Stomach smooth muscle (tissue), 2 donors: ENCODE data around the gene ITIH1.

Source experiments
- H3K27ac ChIP-seq: one replicate; pipeline ENCODE4 v1.7.0; 2013; ENCODE audit warnings: mild to moderate bottlenecking, low read length, inconsistent platforms
- H3K27me3 ChIP-seq, 2 donors: one replicate each; pipeline ENCODE4 v1.7.0; 2013; ENCODE audit warnings: low read length in 2 of 2; ENCODE audit not compliant: insufficient read depth in 2 of 2, control insufficient read depth in 1 of 2
- H3K36me3 ChIP-seq, 2 donors: one replicate each; pipeline ENCODE4 v1.7.0; 2013; ENCODE audit warnings: low read length in 2 of 2; ENCODE audit not compliant: control insufficient read depth in 2 of 2, insufficient read depth in 2 of 2
- H3K4me1 ChIP-seq: one replicate; pipeline ENCODE4 v1.7.0; 2013; ENCODE audit warnings: low read length; ENCODE audit not compliant: control insufficient read depth, insufficient read depth
- H3K4me3 ChIP-seq, 2 donors: one replicate each; pipeline ENCODE4 v1.7.0; 2013; ENCODE audit warnings: low read length in 2 of 2
- H3K9ac ChIP-seq, 2 donors: one replicate each; pipeline ENCODE4 v1.7.0; 2013; ENCODE audit warnings: low read length in 2 of 2, mild to moderate bottlenecking in 1 of 2
- H3K9me3 ChIP-seq, 2 donors: one replicate each; pipeline ENCODE4 v1.7.0; 2013; ENCODE audit warnings: low read length in 2 of 2; ENCODE audit not compliant: control insufficient read depth in 2 of 2
- donor health status: healthy.
- donor health status: Pancreatic carcinoma.

Gene ITIH1

DNA sequence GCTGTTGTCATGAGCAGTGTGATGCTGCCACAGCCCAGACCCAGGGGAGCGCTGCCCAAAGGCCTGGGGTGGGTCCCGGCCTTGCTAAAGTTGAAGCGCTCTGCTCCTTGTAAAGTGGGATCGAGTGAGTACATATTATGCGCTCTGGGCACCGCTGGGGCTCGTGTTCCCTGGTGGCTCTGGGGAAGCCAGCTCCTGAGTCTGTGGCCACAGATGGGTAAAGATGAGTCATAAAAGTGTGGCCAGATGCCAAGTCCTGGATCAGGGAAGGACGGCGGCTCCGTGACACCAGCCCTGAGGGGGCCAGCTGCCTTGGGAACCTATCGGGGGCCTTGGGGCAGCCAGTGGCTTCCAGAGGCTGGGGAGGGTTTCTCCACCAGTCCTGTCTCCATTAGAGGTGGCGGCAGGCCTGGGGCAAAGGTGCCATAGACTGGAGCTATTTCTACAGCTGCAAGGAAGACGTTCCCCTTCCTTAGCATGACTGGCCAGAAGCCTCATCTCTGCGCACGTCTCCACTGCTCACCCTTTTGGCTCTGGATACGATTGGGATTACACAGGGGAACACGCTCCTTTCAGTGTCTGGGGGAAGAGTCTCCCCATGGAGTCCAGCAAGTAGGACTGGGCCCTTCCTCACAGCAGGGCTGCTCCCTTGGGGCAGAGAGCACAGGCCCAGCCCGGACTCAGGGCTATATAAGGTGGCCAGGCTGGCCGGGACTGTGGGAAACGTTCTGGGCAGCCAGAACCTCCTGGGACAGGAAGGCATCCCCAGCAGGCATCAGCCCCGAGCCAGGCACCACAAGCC lies 54.3 kb downstream of the ITIH1 start:
- Histone ChIP-seq H3K27me3 (no peaks in the 10 kb centered on the region), H3K4me3 (peak overlapping the region in 1 of 2 donors; percentile 8), H3K36me3 (no peaks in the 10 kb centered on the region), H3K27ac (no peak overlapping the region), H3K9ac (no peak overlapping the region), H3K9me3 (no peaks in the 10 kb centered on the region), H3K4me1 (peaks cover 34% of the 10 kb centered on the region)

GRCh38 chr3:52833202-52833601 lies 55.8 kb downstream of the ITIH1 start:
- Histone ChIP-seq H3K4me1 (peaks cover 34% of the 10 kb centered on the region), H3K27ac (no peak overlapping the region), H3K27me3 (no peaks in the 10 kb centered on the region), H3K4me3 (peak overlapping the region in 1 of 2 donors; percentile 15), H3K9ac (no peak overlapping the region), H3K36me3 (peaks cover 0 to under 1% of the 10 kb centered on the region in 2 donors), H3K9me3 (no peaks in the 10 kb centered on the region)

GRCh38 chr3:52834871-52835501 lies 57.6 kb downstream of the ITIH1 start, which contains the start of gene MUSTN1:
MUSTN1 (minus strand) TSS chr3:52835019; CDS start chr3:52834948, 71 bp downstream.
- Histone ChIP-seq H3K27me3 (no peaks in the 10 kb centered on the region), H3K4me3 (peak within 1 kb of the TSS in 1 of 2 donors; percentile 61), H3K9ac (peak within 1 kb of the TSS in 1 of 2 donors; percentile 51), H3K27ac (peak within 1 kb of the TSS; percentile 70), H3K9me3 (no peaks in the 10 kb centered on the region), H3K36me3 (peaks cover 0 to 11% of the 10 kb centered on the region in 2 donors), H3K4me1 (peaks cover 34% of the 10 kb centered on the region)

GRCh38 chr3:52835766-52836470 lies 58.5 kb downstream of the ITIH1 start:
- Histone ChIP-seq H3K9ac (no peak overlapping the region), H3K27ac (peak overlapping the region; percentile 70), H3K4me3 (peak overlapping the region in 1 of 2 donors; percentile 22), H3K4me1 (peaks cover 33% of the 10 kb centered on the region), H3K9me3 (no peaks in the 10 kb centered on the region), H3K36me3 (peaks cover 0 to 16% of the 10 kb centered on the region in 2 donors), H3K27me3 (no peaks in the 10 kb centered on the region)

- Histone ChIP-seq H3K27ac (peak overlapping the region; percentile 70), H3K9me3 (no peaks in the 10 kb centered on the region), H3K4me1 (peaks cover 28% of the 10 kb centered on the region), H3K4me3 (no peak overlapping the region), H3K9ac (no peak overlapping the region), H3K27me3 (no peaks in the 10 kb centered on the region), H3K36me3 (peaks cover 3 to 21% of the 10 kb centered on the region in 2 donors)
Measured at GRCh38 chr3:52836471-52836845, 59.1 kb downstream of the ITIH1 start.

DNA sequence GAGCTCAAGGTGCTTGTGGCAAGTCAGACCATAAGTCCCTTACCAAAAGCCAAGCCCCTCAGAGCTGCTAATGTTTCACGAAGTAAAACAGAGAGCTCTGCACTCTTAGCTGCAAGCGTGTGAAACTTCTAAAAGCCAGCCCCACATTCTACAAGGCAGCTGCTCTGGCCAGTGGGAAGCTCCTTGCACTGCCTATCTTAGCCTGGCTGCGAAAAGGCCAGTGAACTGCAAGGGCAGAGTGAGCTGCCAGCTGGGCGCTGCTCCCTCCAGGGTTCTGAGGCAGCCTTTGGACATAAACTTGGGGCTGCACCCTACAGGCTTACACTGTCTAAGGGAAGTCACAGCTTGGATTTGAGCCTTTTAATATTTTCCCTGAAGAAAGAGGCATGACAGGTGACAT lies 59.6 kb downstream of the ITIH1 start:
- no peaks in the 10 kb centered on the region for H3K9me3 ChIP-seq
- no peak overlapping the region for H3K9ac ChIP-seq
- no peak overlapping the region for H3K4me3 ChIP-seq
- H3K27ac ChIP-seq, result no peak overlapping the region
- H3K4me1 ChIP-seq, result peaks cover 22% of the 10 kb centered on the region
- no peaks in the 10 kb centered on the region for H3K27me3 ChIP-seq
- H3K36me3 ChIP-seq, result peaks cover 8 to 24% of the 10 kb centered on the region in 2 donors

GRCh38 chr3:52838561-52839267 lies 61.3 kb downstream of the ITIH1 start:
- Histone ChIP-seq H3K36me3 (peaks cover 13 to 28% of the 10 kb centered on the region in 2 donors), H3K27me3 (no peaks in the 10 kb centered on the region), H3K9ac (no peak overlapping the region), H3K27ac (no peak overlapping the region), H3K4me1 (peaks cover 34% of the 10 kb centered on the region), H3K9me3 (no peaks in the 10 kb centered on the region), H3K4me3 (no peak overlapping the region)

DNA sequence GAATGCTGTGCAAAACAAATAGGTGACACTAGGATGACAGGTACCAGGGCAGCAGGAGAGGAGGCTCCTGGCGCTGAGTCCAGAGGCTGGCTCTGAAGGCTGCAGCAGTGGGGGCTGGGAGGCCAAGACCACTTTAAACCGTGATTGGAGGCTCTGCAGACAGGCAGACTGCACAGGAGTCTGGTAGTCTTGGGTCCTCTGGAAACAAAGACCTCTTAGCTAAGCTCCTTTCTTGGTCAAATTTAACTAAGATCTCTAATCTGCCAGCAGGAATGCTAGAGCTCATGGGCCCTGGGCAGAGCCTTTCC lies 61.8 kb downstream of the ITIH1 start:
- no peaks in the 10 kb centered on the region for H3K27me3 ChIP-seq
- no peak overlapping the region for H3K4me3 ChIP-seq
- H3K36me3 ChIP-seq, result peaks cover 13 to 28% of the 10 kb centered on the region in 2 donors
- H3K27ac ChIP-seq, result no peak overlapping the region
- H3K9me3 ChIP-seq, result no peaks in the 10 kb centered on the region
- H3K4me1 ChIP-seq, result peaks cover 40% of the 10 kb centered on the region
- no peak overlapping the region for H3K9ac ChIP-seq

- no peak overlapping the region for H3K27ac ChIP-seq
- H3K36me3 ChIP-seq, result peaks cover 13 to 28% of the 10 kb centered on the region in 2 donors
- no peak overlapping the region for H3K4me3 ChIP-seq
- no peaks in the 10 kb centered on the region for H3K27me3 ChIP-seq
- no peak overlapping the region for H3K9ac ChIP-seq
- no peaks in the 10 kb centered on the region for H3K9me3 ChIP-seq
- peaks cover 42% of the 10 kb centered on the region for H3K4me1 ChIP-seq
Measured at GRCh38 chr3:52839892-52840545, 62.6 kb downstream of the ITIH1 start.
